Activated CD4-positive, alpha-beta T cell treated with anti-CD3 and anti-CD28 coated beads, Interleukin-2, amount 10 ng/mL, durations not matched to agents 7 days and 5 days (primary cell): ENCODE measurements around the gene BIN1. TPM values are rescaled to one million over a fixed set of nuclear protein-coding genes. Genes with fewer than 3 reads are reported as not detected.
A peak's percentile ranks its signal among the peaks of the same experiment; 100 is the strongest.
"Not testable (repeated sequence)": the region's sequence is repeated elsewhere in the genome, so short reads cannot be mapped to it uniquely, and the experiment has no call there.

Experiments
- CTCF ChIA-PET: fragments of 350-600 bp; sonication (Branson Sonifier 250); formaldehyde crosslinking; loops from one replicate; lab custom pipeline; 2021; ENCODE audit warnings: antibody characterized with exemption; lab: Charles Lee
- POLR2A ChIA-PET: fragments of 350-600 bp; sonication (Branson Sonifier 250); formaldehyde crosslinking; loops from one replicate; lab custom pipeline; 2021; ENCODE audit warnings: antibody characterized with exemption; lab: Charles Lee
- DNase-seq: peaks from one replicate; pipeline ENCODE4 v3.0.0-alpha.2; 2020
- H3K27ac Mint-ChIP-seq: one replicate; pipeline ENCODE4 v1.8.0; 2021; ENCODE audit warnings: mild to moderate bottlenecking, moderate library complexity, mixed read lengths
- H3K27me3 Mint-ChIP-seq: one replicate; pipeline ENCODE4 v1.8.0; 2021; ENCODE audit warnings: mixed read lengths
- H3K36me3 Mint-ChIP-seq: one replicate; pipeline ENCODE4 v1.8.0; 2021; ENCODE audit warnings: low read depth, mixed read lengths
- H3K4me1 Mint-ChIP-seq: one replicate; pipeline ENCODE4 v1.8.0; 2021; ENCODE audit warnings: mixed read lengths
- H3K4me3 Mint-ChIP-seq: one replicate; pipeline ENCODE4 v1.8.0; 2021; ENCODE audit warnings: mild to moderate bottlenecking, moderate library complexity, mixed read lengths
- H3K9me3 Mint-ChIP-seq: one replicate; pipeline ENCODE4 v1.8.0; 2021; ENCODE audit warnings: mixed read lengths
- total RNA-seq, 2 experiments: library from RNA; stranded (reverse); gene quantifications; one replicate each; pipeline ENCODE4 v1.2.3, GENCODE V29; 2021

The BIN1 gene
- total RNA-seq, 2 experiments from 2014 or later, result 140 to 148 TPM

DNA sequence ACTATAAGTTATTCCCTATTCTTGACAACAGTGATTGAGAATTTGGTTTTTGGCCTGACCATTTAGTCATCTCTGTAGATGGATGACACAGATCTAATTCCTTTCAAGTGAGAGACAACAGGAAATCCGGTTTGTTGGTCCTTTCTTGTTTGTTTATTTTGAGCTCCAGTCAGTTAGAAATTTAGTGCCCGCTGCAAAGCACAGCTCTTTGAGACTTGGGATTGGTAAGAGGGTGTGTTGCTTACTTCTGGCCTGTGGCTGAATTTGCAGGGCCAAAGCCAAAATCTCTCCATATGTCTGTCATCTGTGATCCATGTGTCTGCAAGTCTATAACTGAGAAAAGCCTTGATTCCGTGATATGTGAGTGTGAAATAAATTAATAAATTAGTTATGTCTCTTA lies 74.3 kb downstream of the BIN1 start:
- Mint-ChIP-seq H3K27ac (no peak overlapping the region), H3K4me1 (no peaks in the 10 kb centered on the region), H3K4me3 (no peak overlapping the region), H3K27me3 (peaks cover 23% of the 10 kb centered on the region), H3K36me3 (no peaks in the 10 kb centered on the region), H3K9me3 (no peaks in the 10 kb centered on the region)
- ChIA-PET CTCF (interaction anchor here (1.0 to 1.4 kb wide), 2 partner anchors 12 to 35 kb away, joined by 3 to 4 read pairs; no protein-coding TSS in a partner anchor), POLR2A (no interaction called here)
- no peak for DNase-seq

DNA sequence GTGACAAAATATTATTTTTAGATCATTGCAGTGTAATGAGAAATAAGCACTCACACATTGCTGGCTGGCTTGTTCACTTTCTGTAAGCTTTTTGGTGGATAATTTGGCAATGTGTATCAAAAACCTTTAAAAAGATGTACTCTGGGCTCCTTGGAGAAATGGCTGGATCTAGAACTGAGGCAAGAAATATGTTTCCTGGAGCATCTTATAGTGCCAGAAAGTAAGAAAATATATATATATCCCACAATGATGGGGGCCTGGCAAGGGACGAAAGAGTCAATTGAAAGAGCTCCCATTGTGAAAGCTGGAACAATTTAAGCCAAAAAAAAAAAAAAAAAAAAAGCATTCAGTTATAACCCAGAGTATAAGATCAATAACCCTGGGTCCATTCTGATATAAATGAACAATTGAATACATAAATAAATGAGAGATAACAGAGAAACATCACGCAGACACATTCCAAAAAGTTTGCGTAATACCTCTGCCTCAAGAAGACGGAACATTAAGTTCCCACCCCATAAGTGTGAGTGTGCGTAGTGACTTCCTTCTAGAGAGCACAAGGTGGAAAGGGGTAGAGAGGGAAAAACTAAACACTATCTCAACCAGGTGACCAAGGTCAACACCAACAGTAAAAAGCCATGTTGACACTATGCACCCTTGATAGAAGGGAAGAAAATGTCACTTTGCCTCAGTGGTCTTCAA lies 77.5 kb downstream of the BIN1 start:
- Mint-ChIP-seq H3K36me3 (no peaks in the 10 kb centered on the region), H3K4me1 (peaks cover 9% of the 10 kb centered on the region), H3K27me3 (peaks cover 33% of the 10 kb centered on the region), H3K27ac (no peak overlapping the region), H3K4me3 (no peak overlapping the region), H3K9me3 (no peaks in the 10 kb centered on the region)
- POLR2A ChIA-PET, result no interaction called here
- DNase-seq, result no peak
- CTCF ChIA-PET, result no interaction called here

DNA sequence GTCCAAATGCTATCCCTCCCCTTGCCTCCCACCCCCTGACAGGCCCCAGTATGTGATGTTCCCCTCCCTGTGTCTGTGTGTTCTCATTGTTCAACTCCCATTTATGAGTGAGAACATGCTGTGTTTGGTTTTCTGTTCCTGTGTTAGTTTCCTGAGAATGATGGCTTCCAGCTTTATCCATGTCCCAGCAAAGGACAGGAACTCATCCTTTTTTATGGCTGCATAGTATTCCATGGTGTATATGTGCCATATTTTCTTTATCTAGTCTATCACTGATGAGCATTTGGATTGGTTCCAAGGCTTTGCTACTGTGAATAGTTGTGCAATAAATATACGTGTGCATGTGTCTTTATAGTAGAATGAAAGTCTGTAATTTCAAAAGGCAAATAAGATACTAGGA lies 78.2 kb downstream of the BIN1 start:
- peaks cover 12% of the 10 kb centered on the region for H3K4me1 Mint-ChIP-seq
- DNase-seq, H3K27ac Mint-ChIP-seq, H3K36me3 Mint-ChIP-seq, H3K9me3 Mint-ChIP-seq, CTCF ChIA-PET, H3K4me3 Mint-ChIP-seq, POLR2A ChIA-PET: not testable (repeated sequence)
- H3K27me3 Mint-ChIP-seq, result peaks cover 39% of the 10 kb centered on the region

DNA sequence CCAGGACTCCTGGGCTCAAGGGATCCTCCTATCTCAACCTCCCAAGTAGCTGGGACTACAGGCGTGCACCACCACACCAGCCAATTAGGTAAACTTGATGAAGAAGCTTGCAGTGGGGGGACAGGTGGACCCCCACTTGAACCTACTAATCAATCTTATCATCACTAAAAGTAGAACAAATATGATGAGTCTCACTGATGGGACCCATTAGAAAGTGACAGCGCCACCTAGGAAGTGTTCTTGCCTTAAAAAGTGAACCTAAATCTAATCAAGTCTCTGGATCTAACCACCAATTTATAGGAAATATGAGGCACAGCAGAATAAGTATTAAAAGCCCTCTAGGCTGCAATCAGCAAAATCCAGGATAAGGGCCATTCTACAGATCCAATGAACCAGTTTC lies 79.2 kb downstream of the BIN1 start:
- Mint-ChIP-seq H3K36me3 (no peaks in the 10 kb centered on the region), H3K27me3 (peaks cover 45% of the 10 kb centered on the region), H3K4me3 (no peak overlapping the region), H3K4me1 (peaks cover 12% of the 10 kb centered on the region), H3K27ac (no peak overlapping the region), H3K9me3 (peaks cover 9% of the 10 kb centered on the region)
- CTCF ChIA-PET, result no interaction called here
- DNase-seq, result no peak
- POLR2A ChIA-PET, result no interaction called here

DNA sequence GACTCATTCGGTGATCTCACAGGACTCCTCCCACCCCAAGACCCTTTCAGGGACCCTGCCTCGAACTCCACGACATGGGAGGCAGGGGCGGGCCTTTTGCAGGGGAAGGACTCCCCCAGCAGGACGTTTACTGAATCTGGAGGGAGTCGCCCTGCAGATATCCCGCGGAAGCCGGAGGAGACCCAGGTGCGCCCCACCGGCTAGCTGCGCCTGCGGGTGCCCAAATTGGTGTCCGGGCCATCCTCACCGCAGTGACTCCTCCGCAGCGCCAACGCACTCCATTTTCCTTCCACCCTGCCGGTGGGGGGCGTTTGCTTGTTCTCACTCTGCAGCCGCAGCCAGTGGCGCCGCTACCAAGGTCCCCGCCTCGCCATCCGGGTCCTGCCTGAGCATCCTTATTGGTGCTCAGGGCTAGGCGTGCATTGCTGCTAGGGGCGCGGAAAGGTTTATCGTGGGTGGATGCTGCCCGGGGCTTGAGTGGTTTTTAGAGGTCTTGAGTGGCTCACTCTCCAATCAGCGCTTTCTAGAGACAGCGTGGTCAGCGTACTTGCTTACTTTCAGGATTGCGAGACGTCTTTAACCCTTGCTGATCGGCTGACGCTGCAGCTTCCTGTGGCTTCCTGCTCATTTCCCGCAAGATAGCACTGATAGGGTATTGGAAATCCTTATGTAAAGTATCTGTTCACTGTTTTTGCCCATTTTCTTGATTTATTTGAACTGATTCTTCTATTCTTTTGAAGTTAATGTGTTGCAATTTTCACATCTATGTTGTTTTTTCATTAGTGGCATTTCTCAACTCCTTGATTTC lies 81.4 kb downstream of the BIN1 start:
- peak overlapping the region; percentile 44 for H3K27ac Mint-ChIP-seq
- POLR2A ChIA-PET, result interaction anchor here (0.7 kb wide), 1 partner anchor 72 kb away, joined by 3 read pairs; no protein-coding TSS in a partner anchor
- CTCF ChIA-PET, result interaction anchor here (1.2 kb wide), 1 partner anchor 22 kb away, joined by 3 read pairs; no protein-coding TSS in a partner anchor
- H3K9me3 Mint-ChIP-seq, result peaks cover 9% of the 10 kb centered on the region
- peak overlapping the region; percentile 78 for H3K4me3 Mint-ChIP-seq
- H3K4me1 Mint-ChIP-seq, result peaks cover 12% of the 10 kb centered on the region
- H3K27me3 Mint-ChIP-seq, result peaks cover 45% of the 10 kb centered on the region
- H3K36me3 Mint-ChIP-seq, result no peaks in the 10 kb centered on the region
- DNase-seq, result peak; percentile 83

DNA sequence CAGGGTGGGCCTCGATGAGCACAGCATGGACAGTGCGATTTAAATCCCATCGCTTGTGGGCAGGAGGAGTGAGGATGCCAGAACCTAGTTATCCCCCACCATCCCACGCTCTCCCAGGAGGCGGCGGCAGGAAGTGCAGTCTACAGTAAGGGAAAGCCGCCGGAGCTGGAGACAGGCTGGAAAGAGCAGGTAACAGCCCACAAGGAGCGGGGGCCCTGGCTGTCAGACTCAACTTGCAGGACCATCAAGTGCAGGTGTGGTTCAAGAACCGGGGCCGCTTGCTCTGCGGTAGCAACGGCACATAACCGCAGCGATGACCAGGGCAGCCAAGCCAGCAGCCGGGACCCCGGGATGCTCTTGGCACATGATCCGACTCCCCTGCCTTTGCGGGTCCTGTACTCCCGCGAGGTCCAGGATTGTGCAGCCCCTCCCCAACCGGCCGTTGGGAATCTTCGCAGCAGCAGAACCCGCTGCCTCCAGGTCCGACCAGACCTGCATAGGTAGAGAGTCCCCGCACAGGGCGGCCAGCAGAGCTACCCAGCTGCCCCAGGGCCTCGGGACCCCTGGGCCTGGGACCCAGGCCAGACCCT lies 82.1 kb downstream of the BIN1 start:
- Mint-ChIP-seq H3K4me1 (peaks cover 12% of the 10 kb centered on the region), H3K9me3 (peaks cover 9% of the 10 kb centered on the region), H3K27me3 (peaks cover 42% of the 10 kb centered on the region), H3K4me3 (peak overlapping the region; percentile 78), H3K36me3 (no peaks in the 10 kb centered on the region), H3K27ac (no peak overlapping the region)
- POLR2A ChIA-PET, result no interaction called here
- DNase-seq, result no peak
- CTCF ChIA-PET, result interaction anchor here (1.2 kb wide), 1 partner anchor 21 kb away, joined by 3 read pairs; no protein-coding TSS in a partner anchor

DNA sequence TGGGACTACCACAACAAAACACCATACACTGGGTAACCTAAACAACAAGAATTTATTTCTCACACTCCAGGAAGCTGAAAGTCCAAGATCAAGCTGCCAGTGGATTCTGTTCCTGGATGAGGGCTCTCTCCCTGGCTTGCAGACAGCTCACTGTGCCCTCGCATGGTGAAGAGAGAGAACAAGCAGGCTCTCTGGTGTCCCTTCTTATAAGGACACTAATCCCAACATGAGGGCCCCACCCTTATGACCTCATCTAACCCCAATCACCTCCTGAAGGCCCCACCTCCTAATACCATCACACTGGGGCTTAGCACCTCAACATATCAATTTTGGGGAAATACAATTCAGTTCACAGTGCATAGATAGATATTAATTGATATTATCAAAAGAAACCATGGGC lies 83.5 kb downstream of the BIN1 start:
- Mint-ChIP-seq H3K27me3 (peaks cover 36% of the 10 kb centered on the region), H3K27ac (no peak overlapping the region), H3K9me3 (peaks cover 9% of the 10 kb centered on the region), H3K36me3 (no peaks in the 10 kb centered on the region), H3K4me3 (no peak overlapping the region), H3K4me1 (peaks cover 12% of the 10 kb centered on the region)
- ChIA-PET CTCF (interaction anchor here (0.6 kb wide), 1 partner anchor 872 kb away, joined by 5 read pairs; no protein-coding TSS in a partner anchor), POLR2A (no interaction called here)
- no peak for DNase-seq

DNA sequence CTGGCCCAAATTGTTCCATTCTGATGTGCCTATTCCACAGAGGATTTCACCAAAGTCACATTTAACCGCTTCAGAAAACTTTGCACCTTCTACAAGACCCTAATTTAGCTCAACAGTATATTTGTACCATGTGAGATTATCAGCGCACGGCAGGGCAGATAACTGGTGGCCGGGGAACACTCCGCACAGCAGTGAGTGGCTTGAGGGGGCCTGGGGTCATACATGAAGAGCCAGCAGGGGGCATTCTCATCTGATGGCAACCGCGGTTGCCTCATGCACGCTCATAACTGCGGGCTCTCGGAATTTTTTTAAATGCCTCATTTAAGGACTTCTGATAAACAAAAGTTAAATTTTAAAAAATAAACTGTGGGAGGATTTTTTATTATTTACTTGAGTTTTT lies 84.1 kb downstream of the BIN1 start:
- no peaks in the 10 kb centered on the region for H3K36me3 Mint-ChIP-seq
- no peak for DNase-seq
- CTCF ChIA-PET, result interaction anchor here (1.2 kb wide), 1 partner anchor 13 kb away, joined by 3 read pairs; no protein-coding TSS in a partner anchor

DNA sequence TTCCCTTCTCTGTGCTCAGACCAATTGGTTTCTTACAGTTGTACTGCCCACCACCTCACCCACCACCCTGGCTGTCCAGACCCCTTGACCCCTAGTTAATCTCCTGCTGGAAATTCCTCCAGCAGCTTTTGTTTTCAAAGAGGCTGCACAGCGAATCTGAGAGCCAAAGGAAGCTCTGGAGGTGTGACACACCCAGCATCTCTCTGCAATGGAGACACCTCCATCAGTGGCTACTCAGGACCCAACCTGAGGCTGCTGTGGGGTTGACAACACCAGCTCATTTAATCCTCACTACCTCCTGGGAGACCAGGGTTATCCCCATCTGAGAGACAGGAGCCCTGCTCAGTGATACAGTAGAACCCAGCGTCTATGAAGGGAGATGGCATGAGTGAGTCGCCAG lies 86.4 kb downstream of the BIN1 start:
- H3K4me3 Mint-ChIP-seq, result no peak overlapping the region
- POLR2A ChIA-PET, result no interaction called here
- peaks cover 9% of the 10 kb centered on the region for H3K9me3 Mint-ChIP-seq
- no peak overlapping the region for H3K27ac Mint-ChIP-seq
- CTCF ChIA-PET, result no interaction called here
- no peaks in the 10 kb centered on the region for H3K36me3 Mint-ChIP-seq
- no peak for DNase-seq
- peaks cover 27% of the 10 kb centered on the region for H3K27me3 Mint-ChIP-seq
- H3K4me1 Mint-ChIP-seq, result peaks cover 6% of the 10 kb centered on the region

More for the DNA sequence above, 84.1 kb downstream of the BIN1 start:
- H3K27me3 Mint-ChIP-seq, result peaks cover 34% of the 10 kb centered on the region
- POLR2A ChIA-PET, result no interaction called here
- no peak overlapping the region for H3K27ac Mint-ChIP-seq
- H3K4me1 Mint-ChIP-seq, result peaks cover 12% of the 10 kb centered on the region
- H3K9me3 Mint-ChIP-seq, result peaks cover 9% of the 10 kb centered on the region
- H3K4me3 Mint-ChIP-seq, result no peak overlapping the region

DNA sequence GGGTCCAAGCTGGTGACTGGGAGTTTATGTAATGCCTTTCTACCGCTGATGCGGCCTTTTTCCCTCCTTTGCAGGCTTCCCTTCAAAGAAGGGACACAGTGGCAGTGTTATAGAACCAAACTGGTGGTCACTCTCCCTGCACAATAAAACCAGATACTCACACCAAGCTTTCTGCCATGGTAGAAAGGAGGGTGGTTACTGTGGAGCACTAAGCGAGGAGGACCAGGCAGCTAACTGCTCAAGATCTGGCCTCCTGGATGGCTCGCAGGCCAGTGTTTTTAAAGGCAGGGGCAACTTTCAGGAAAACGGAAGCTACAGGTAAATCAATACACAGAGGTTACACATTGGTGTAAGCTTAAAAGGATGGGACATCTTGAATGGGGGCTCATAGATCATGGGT lies 89.4 kb downstream of the BIN1 start:
- no peak for DNase-seq
- no peaks in the 10 kb centered on the region for H3K9me3 Mint-ChIP-seq
- POLR2A ChIA-PET, result no interaction called here
- CTCF ChIA-PET, result no interaction called here
- H3K4me3 Mint-ChIP-seq, result no peak overlapping the region
- H3K4me1 Mint-ChIP-seq, result no peaks in the 10 kb centered on the region
- no peak overlapping the region for H3K27ac Mint-ChIP-seq
- peaks cover 22% of the 10 kb centered on the region for H3K27me3 Mint-ChIP-seq
- no peaks in the 10 kb centered on the region for H3K36me3 Mint-ChIP-seq

DNA sequence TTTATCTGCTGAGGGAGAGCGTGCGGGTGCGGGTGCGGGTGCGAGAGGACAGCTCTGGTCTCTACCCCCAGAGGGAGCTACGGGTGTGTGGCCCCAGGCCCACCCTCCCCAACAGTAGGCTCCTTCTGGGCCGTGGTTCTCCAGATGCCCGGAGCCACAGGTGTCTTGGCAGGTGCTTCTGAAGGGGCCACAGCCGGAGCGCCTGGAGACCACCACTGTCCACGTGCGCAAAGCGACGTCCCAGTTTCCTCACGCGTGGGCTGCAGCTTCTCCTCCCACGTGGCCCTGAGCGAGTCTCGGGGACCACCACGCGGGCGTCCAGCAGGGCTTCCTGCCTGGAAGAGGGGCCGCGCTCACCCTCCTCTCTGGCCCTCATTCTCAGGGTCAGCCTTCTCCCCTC lies 90.6 kb downstream of the BIN1 start:
- Mint-ChIP-seq H3K4me1 (no peaks in the 10 kb centered on the region), H3K36me3 (no peaks in the 10 kb centered on the region), H3K9me3 (no peaks in the 10 kb centered on the region), H3K27me3 (peaks cover 22% of the 10 kb centered on the region), H3K4me3 (no peak overlapping the region), H3K27ac (no peak overlapping the region)
- DNase-seq, result no peak
- ChIA-PET POLR2A (no interaction called here), CTCF (no interaction called here)

DNA sequence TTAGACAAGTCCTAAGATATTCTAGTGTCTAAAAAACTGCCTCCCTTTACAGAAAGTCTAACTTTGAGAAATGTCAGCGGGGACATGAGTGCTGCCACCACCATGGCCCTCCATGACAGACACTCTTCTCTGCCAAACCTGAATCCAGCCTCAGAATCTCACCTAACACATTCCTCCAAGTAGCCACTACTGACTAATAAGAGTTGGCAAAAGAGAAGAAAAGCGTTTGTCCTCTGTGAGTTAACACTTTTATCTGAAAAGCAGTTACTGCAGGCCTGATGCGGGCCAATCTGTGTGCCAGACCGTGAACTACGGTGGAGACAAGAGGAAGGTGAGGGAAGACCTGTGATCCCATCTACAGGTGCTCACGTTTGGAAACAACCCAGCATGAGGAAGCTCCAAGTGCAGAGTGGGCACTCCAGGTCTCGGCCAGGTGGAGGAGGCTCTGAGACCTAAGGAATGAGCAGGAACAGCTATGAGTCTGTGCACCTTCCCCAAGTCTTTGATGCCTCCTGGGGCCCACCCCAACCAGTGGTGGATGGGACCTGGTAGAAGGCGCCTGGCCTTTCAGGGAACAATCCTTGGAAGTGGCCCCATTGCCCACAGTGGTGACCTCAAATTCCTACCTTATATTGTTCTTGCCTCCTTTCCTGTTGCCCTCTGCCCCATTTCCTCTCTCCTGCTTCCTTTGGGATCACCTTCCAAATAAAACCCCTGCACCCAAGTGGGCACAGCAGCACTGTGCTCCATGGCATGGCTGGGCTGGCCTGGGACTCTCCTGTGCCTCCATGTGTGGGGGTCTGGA lies 91.6 kb downstream of the BIN1 start:
- CTCF ChIA-PET, result no interaction called here

More for the DNA sequence above, 91.6 kb downstream of the BIN1 start:
- no peak overlapping the region for H3K27ac Mint-ChIP-seq
- POLR2A ChIA-PET, result no interaction called here
- H3K4me1 Mint-ChIP-seq, result no peaks in the 10 kb centered on the region
- H3K27me3 Mint-ChIP-seq, result peaks cover 28% of the 10 kb centered on the region
- H3K4me3 Mint-ChIP-seq, result no peak overlapping the region
- H3K9me3 Mint-ChIP-seq, result no peaks in the 10 kb centered on the region
- no peak for DNase-seq
- H3K36me3 Mint-ChIP-seq, result no peaks in the 10 kb centered on the region
